Stomach (tissue), 9 donors: ENCODE measurements around the gene PHF20. TPM values are rescaled to one million over a fixed set of nuclear protein-coding genes. Genes with fewer than 3 reads are reported as not detected.
A peak's percentile ranks its signal among the peaks of the same experiment; 100 is the strongest.

Source experiments
- DNase-seq, 2 donors: peaks; one replicate each; pipeline versions ENCODE4 v3.0.0 to v3.0.0-alpha.2; 2013 to 2019
- H3K27ac ChIP-seq, 5 donors: fragments of 200-600 bp in 4 of 5; sonication (generic) in 4 of 5; one replicate each; pipeline ENCODE4 v1.5.1; 2013 to 2019; ENCODE audit warnings: mild to moderate bottlenecking in 1 of 5, moderate library complexity in 1 of 5
- H3K27me3 ChIP-seq, 3 donors: fragments of 200-600 bp; sonication (generic); one replicate each; pipeline ENCODE4 v1.5.1; 2017 to 2019; ENCODE audit warnings: mixed run types in 1 of 3
- H3K36me3 ChIP-seq, 4 donors: fragments of 200-600 bp; sonication (generic); 1 replicate in 3 of 4; 2 replicates in 1 of 4; pipeline ENCODE4 v1.5.1; 2016 to 2019
- H3K4me1 ChIP-seq, 4 donors: fragments of 200-600 bp; sonication (generic); one replicate each; pipeline ENCODE4 v1.5.1; 2016 to 2019
- H3K4me3 ChIP-seq, 4 donors: fragments of 200-600 bp; sonication (generic) in 3 of 4; one replicate each; pipeline ENCODE4 v1.5.1; 2016 to 2019; ENCODE audit warnings: mild to moderate bottlenecking in 1 of 4
- H3K9me3 ChIP-seq, 4 donors: fragments of 200-600 bp; sonication (generic); one replicate each; pipeline ENCODE4 v1.5.1; 2016 to 2019
- EP300 ChIP-seq: sonication (generic); formaldehyde crosslinking; IDR thresholded peaks from one replicate; pipeline ENCODE4 v1.6.1; 2017; ENCODE audit warnings: antibody characterized with exemption
- POLR2A ChIP-seq, 4 donors: fragments of 450-650 bp; IDR thresholded peaks; one replicate each; pipeline ENCODE4 v1.6.1; 2016; ENCODE audit warnings: antibody characterized with exemption in 4 of 4, control low read depth in 2 of 4, mild to moderate bottlenecking in 1 of 4, moderate library complexity in 1 of 4
- POLR2AphosphoS5 ChIP-seq, 3 donors: sonication (generic); formaldehyde crosslinking; IDR thresholded peaks; one replicate each; pipeline ENCODE4 v1.6.1; 2016; ENCODE audit warnings: antibody characterized with exemption in 3 of 3
- WGBS, 5 donors: extraction: QIAGEN DNeasy Blood & Tissue Kit in 3 of 5; methylation state at CpG; one replicate each; pipeline versions ENCODE4 v1.1.5 to v1.1.7; 2013 to 2018; 5-methylcytosine and 5-hydroxymethylcytosine counted together
- intact Hi-C: fragments of 100-400 bp; cut with DNase I; formaldehyde crosslinking; loops from one replicate; pipeline ENCODE4 v1.15.1; 2023; ENCODE audit warnings: low total_unique reads
- polyA plus RNA-seq, 3 donors: library from polyadenylated mRNA; stranded (reverse); fragments of 200-250 nt; gene quantifications; one replicate each; pipeline ENCODE4 v1.2.3, GENCODE V29; 2013
- total RNA-seq, 5 donors: library from RNA; depleted of rRNA; stranded (reverse); fragments of >200 nt; gene quantifications; one replicate each; pipeline versions ENCODE4 v1.1.0 to v1.2.3, GENCODE V29; 2014 to 2016
- TF ChIP-seq, protein P1 (sequence below), 7 experiments: fragments of 450-650 bp in 4 of 7; fragments of 200-600 bp in 3 of 7; sonication (generic) in 3 of 7; IDR thresholded peaks; one replicate each; pipeline ENCODE4 v1.5.1; 2016 to 2019; ENCODE audit warnings: antibody characterized with exemption in 7 of 7, control low read depth in 2 of 7, mild to moderate bottlenecking in 1 of 7
- donor health status: healthy with polysubstance abuse.
- donor health status: Bipolar disorder and iron deficiency.
- donor health status: healthy.

Gene PHF20
- total and polyA plus RNA-seq, 8 donors = 18.3 to 135 (median 31.5) TPM

DNA sequence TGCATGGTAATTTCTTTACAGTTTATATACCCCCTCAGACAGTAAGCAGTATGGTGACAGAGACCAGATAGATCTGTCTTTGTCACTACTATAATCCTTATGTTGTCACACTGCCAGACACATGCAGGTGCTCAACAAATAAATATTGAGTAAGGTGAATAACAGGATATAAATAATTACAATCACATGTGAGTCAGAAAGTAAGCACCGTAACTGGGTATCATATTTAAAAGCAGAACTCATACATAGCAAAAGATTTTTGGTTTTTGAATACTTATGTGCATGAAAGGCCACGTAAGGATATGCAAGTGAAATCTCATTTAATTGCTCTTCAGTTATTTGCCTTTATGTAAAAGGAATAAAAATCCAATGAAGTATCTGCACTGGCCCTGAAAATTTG, 214.0 kb downstream of the PHF20 start:
- H3K4me3 ChIP-seq = no peak overlapping the region
- intact Hi-C loops = no loop called here
- TF ChIP-seq POLR2A (IDR thresholded peaks at IDR 0.05) = no peak
- TF ChIP-seq POLR2AphosphoS5 (IDR thresholded peaks at IDR 0.05) = no peak
- no peak for TF ChIP-seq EP300
- TF ChIP-seq, protein P1, sequence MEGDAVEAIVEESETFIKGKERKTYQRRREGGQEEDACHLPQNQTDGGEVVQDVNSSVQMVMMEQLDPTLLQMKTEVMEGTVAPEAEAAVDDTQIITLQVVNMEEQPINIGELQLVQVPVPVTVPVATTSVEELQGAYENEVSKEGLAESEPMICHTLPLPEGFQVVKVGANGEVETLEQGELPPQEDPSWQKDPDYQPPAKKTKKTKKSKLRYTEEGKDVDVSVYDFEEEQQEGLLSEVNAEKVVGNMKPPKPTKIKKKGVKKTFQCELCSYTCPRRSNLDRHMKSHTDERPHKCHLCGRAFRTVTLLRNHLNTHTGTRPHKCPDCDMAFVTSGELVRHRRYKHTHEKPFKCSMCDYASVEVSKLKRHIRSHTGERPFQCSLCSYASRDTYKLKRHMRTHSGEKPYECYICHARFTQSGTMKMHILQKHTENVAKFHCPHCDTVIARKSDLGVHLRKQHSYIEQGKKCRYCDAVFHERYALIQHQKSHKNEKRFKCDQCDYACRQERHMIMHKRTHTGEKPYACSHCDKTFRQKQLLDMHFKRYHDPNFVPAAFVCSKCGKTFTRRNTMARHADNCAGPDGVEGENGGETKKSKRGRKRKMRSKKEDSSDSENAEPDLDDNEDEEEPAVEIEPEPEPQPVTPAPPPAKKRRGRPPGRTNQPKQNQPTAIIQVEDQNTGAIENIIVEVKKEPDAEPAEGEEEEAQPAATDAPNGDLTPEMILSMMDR (IDR thresholded peaks at IDR 0.05) = no peak
- peaks cover 0 to 4% (median 0%) of the 10 kb centered on the region in 3 donors for H3K27me3 ChIP-seq
- DNase-seq = no peak
- no peak overlapping the region for H3K27ac ChIP-seq
- no peaks in the 10 kb centered on the region for H3K9me3 ChIP-seq
- 69 to 83% (median 79%) methylated on average over 2 of the region's 2 CpGs for WGBS, 5 donors
- H3K36me3 ChIP-seq = no peaks in the 10 kb centered on the region
- H3K4me1 ChIP-seq = no peaks in the 10 kb centered on the region

DNA sequence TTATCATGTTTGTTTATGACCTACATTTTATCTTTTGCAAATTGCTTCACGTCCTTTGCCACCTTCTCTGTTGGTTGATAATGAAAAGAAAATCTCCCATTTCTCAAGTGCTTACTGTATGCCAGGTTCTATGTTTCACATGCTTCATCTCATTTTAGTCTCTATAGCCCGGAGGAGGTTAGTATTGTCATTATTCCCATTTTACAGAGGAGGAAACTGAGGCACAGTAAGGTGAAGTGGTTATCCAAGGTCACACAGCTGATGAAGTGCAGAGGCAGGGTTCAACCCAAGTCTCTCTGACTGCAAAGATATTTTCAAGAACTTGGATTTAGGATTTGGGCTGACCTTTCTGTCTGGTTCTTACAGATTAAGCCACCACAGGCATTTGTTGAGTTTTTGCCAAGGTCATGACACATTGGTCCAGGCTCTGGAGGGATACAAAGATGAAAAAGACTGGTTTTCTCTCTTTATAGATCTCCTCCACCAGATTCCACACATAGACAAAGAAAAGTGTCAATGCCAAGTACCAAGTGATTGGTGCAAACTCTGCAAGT, 217.2 kb downstream of the PHF20 start:
- Histone ChIP-seq H3K9me3 (no peaks in the 10 kb centered on the region), H3K4me3 (no peak overlapping the region), H3K27ac (no peak overlapping the region), H3K36me3 (no peaks in the 10 kb centered on the region), H3K4me1 (peaks cover 0 to 6% (median 0%) of the 10 kb centered on the region in 4 donors), H3K27me3 (no peaks in the 10 kb centered on the region)
- TF ChIP-seq EP300 (no peak), POLR2A (IDR thresholded peaks at IDR 0.05) (no peak), POLR2AphosphoS5 (IDR thresholded peaks at IDR 0.05) (no peak)
- TF ChIP-seq, protein P1 (IDR thresholded peaks at IDR 0.05) = no peak
- intact Hi-C loops = no loop called here
- DNase-seq = no peak
- 62 to 83% (median 69%) methylated on average over 2 of the region's 2 CpGs for WGBS, 5 donors

DNA sequence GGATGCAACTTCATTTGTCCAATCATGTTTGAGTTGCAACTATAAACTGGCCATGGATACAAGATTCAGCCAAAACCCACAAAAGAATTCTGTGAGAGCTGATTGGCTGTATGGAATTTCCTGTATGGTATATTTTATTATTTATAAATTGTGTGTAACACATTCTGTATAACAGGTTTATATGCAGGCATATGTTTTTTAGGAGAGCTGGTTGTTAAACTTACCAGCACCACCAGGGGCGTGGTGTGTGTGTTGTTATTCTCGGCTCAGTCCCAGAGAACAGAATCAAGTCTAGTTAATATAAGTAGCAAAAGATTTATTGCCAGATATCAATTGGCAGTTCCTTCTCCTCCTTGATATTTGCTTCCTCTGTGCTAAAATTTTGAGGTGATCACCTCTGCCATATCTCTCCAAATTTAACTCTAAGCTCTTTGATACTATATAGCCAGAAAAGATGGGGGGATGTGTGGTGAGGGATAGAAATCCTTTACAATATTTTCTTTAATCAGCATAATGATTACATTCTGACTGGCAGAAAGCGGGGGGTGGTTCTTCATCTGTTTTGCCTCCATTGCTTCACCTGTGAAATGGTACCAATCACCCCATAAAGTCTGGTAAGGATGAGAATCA, 219.4 kb downstream of the PHF20 start:
- TF ChIP-seq POLR2A (IDR thresholded peaks at IDR 0.05) (no peak), EP300 (no peak), POLR2AphosphoS5 (IDR thresholded peaks at IDR 0.05) (no peak)
- TF ChIP-seq, protein P1 (IDR thresholded peaks at IDR 0.05) = peak in 5 of 7 experiments; percentile 13 to 38 (median 28)
- H3K27ac ChIP-seq = no peak overlapping the region
- no peaks in the 10 kb centered on the region for H3K36me3 ChIP-seq
- no peaks in the 10 kb centered on the region for H3K9me3 ChIP-seq
- H3K4me1 ChIP-seq = peaks cover 0 to 6% (median 0%) of the 10 kb centered on the region in 4 donors
- intact Hi-C loops = loop anchor here (5.0 kb wide), 1 partner anchor 206 kb away; no protein-coding TSS in a partner anchor
- peak; percentile 42 to 66 for DNase-seq
- WGBS, 5 donors = 22 to 35% (median 25%) methylated on average over 3 of the region's 3 CpGs
- no peak overlapping the region for H3K4me3 ChIP-seq
- no peaks in the 10 kb centered on the region for H3K27me3 ChIP-seq

DNA sequence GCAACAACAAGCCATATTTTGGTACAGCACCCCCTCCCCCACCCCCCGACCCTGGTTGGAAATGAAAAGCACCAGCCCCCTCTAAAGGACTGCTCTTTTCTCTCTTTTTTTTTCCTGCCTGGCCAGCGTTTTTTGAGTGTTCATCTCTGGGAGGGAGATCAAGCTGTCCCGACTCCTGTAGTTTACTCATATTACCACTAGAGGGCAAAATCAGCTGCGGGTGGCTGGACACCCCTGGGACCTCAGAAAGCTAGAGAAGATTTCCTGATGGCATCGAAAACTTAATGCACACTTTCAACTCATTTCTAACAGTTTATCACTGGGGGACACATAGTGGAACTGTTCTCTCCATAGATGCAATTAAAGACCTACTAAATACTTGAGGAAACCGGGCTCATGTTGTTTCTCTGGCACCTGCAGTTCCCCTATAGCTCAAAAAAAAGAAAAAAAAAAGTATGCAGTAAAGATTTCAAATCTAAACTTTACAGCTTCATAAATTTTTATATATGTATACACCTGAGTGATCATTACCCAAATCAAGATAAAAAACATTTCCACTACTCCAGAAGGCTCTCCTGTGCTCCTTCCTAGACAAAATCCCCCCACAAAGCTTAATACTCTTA, 221.0 kb downstream of the PHF20 start:
- DNase-seq = peak; percentile 45 to 86
- Histone ChIP-seq H3K36me3 (no peaks in the 10 kb centered on the region), H3K4me1 (peaks cover 0 to 6% (median 0%) of the 10 kb centered on the region in 4 donors), H3K4me3 (no peak overlapping the region), H3K9me3 (no peaks in the 10 kb centered on the region), H3K27ac (no peak overlapping the region), H3K27me3 (no peaks in the 10 kb centered on the region)
- intact Hi-C loops = loop anchor here (5.0 kb wide), 1 partner anchor 204 kb away; no protein-coding TSS in a partner anchor
- WGBS, 5 donors = 1 to 2% (median 1%) methylated on average over 6 of the region's 6 CpGs
- TF ChIP-seq POLR2AphosphoS5 (IDR thresholded peaks at IDR 0.05) (no peak), POLR2A (IDR thresholded peaks at IDR 0.05) (no peak), EP300 (no peak)
- TF ChIP-seq, protein P1 (IDR thresholded peaks at IDR 0.05) = peak in 5 of 7 experiments; percentile 48 to 80 (median 79)
